Measurements from ENCODE around the gene CS.

The CS gene

GRCh38 chr12:56244494-56244893 lies 55.6 kb downstream of the CS start:
- H3K4me2 ChIP-seq (ENCODE audit: low read length) = no peak overlapping the region
- H3K4me3 ChIP-seq (ENCODE audit: low read length) = no peak overlapping the region
- no peak for TF ChIP-seq CTCF (IDR thresholded peaks at IDR 0.05; ENCODE audit: low read depth, low read length)
- TF ChIP-seq EZH2phosphoT487 (IDR thresholded peaks at IDR 0.05; ENCODE audit: low read depth) = no peak
- H2AFZ ChIP-seq (ENCODE audit: low read depth, low read length) = no peak overlapping the region
- H3K9me3 ChIP-seq (ENCODE audit: insufficient read depth, low read length) = no peaks in the 10 kb centered on the region
- no peak overlapping the region for H3K27ac ChIP-seq (ENCODE audit: low read length)
- H3K79me2 ChIP-seq (ENCODE audit: low read length) = no peaks in the 10 kb centered on the region
- no peaks in the 10 kb centered on the region for H3K27me3 ChIP-seq (ENCODE audit: low read depth, low read length)
- H3K9ac ChIP-seq (ENCODE audit: low read length) = no peak overlapping the region
- no peaks in the 10 kb centered on the region for H3K4me1 ChIP-seq (ENCODE audit: low read length)
- H3K36me3 ChIP-seq (replicated peaks; ENCODE audit: low read depth, low read length) = peaks cover 52% of the 10 kb centered on the region
- no peaks in the 10 kb centered on the region for H4K20me1 ChIP-seq (ENCODE audit: insufficient read depth, low read length)

- no peaks in the 10 kb centered on the region for H3K27me3 ChIP-seq (ENCODE audit: low read depth, low read length)
- H3K4me3 ChIP-seq (ENCODE audit: low read length) = no peak overlapping the region
- no peak overlapping the region for H2AFZ ChIP-seq (ENCODE audit: low read depth, low read length)
- H3K4me1 ChIP-seq (ENCODE audit: low read length) = no peaks in the 10 kb centered on the region
- TF ChIP-seq EZH2phosphoT487 (IDR thresholded peaks at IDR 0.05; ENCODE audit: low read depth) (no peak), CTCF (IDR thresholded peaks at IDR 0.05; ENCODE audit: low read depth, low read length) (no peak)
- H3K79me2 ChIP-seq (ENCODE audit: low read length) = no peaks in the 10 kb centered on the region
- H3K4me2 ChIP-seq (ENCODE audit: low read length) = no peak overlapping the region
- H3K27ac ChIP-seq (ENCODE audit: low read length) = no peak overlapping the region
- no peaks in the 10 kb centered on the region for H4K20me1 ChIP-seq (ENCODE audit: insufficient read depth, low read length)
- peaks cover 49% of the 10 kb centered on the region for H3K36me3 ChIP-seq (replicated peaks; ENCODE audit: low read depth, low read length)
- no peaks in the 10 kb centered on the region for H3K9me3 ChIP-seq (ENCODE audit: insufficient read depth, low read length)
- H3K9ac ChIP-seq (ENCODE audit: low read length) = no peak overlapping the region
Measured at GRCh38 chr12:56243731-56244181, 56.4 kb downstream of the CS start.

GRCh38 chr12:56242986-56243385 lies 57.1 kb downstream of the CS start:
- no peak overlapping the region for H3K9ac ChIP-seq (ENCODE audit: low read length)
- TF ChIP-seq EZH2phosphoT487 (IDR thresholded peaks at IDR 0.05; ENCODE audit: low read depth) (no peak), CTCF (IDR thresholded peaks at IDR 0.05; ENCODE audit: low read depth, low read length) (no peak)
- H3K9me3 ChIP-seq (ENCODE audit: insufficient read depth, low read length) = no peaks in the 10 kb centered on the region
- H3K4me1 ChIP-seq (ENCODE audit: low read length) = no peaks in the 10 kb centered on the region
- H3K27ac ChIP-seq (ENCODE audit: low read length) = no peak overlapping the region
- no peak overlapping the region for H3K4me2 ChIP-seq (ENCODE audit: low read length)
- H2AFZ ChIP-seq (ENCODE audit: low read depth, low read length) = no peak overlapping the region
- H3K4me3 ChIP-seq (ENCODE audit: low read length) = no peak overlapping the region
- no peaks in the 10 kb centered on the region for H3K79me2 ChIP-seq (ENCODE audit: low read length)
- H4K20me1 ChIP-seq (ENCODE audit: insufficient read depth, low read length) = no peaks in the 10 kb centered on the region
- H3K36me3 ChIP-seq (replicated peaks; ENCODE audit: low read depth, low read length) = peaks cover 42% of the 10 kb centered on the region
- no peaks in the 10 kb centered on the region for H3K27me3 ChIP-seq (ENCODE audit: low read depth, low read length)

GRCh38 chr12:56241424-56242303 lies 58.5 kb downstream of the CS start:
- H3K79me2 ChIP-seq (ENCODE audit: low read length) = no peaks in the 10 kb centered on the region
- H3K9me3 ChIP-seq (ENCODE audit: insufficient read depth, low read length) = no peaks in the 10 kb centered on the region
- H3K9ac ChIP-seq (ENCODE audit: low read length) = no peak overlapping the region
- no peaks in the 10 kb centered on the region for H4K20me1 ChIP-seq (ENCODE audit: insufficient read depth, low read length)
- H3K36me3 ChIP-seq (replicated peaks; ENCODE audit: low read depth, low read length) = peaks cover 36% of the 10 kb centered on the region
- no peak overlapping the region for H3K4me2 ChIP-seq (ENCODE audit: low read length)
- no peaks in the 10 kb centered on the region for H3K4me1 ChIP-seq (ENCODE audit: low read length)
- H3K27me3 ChIP-seq (ENCODE audit: low read depth, low read length) = no peaks in the 10 kb centered on the region
- H3K27ac ChIP-seq (ENCODE audit: low read length) = no peak overlapping the region
- no peak overlapping the region for H2AFZ ChIP-seq (ENCODE audit: low read depth, low read length)
- no peak overlapping the region for H3K4me3 ChIP-seq (ENCODE audit: low read length)
- TF ChIP-seq CTCF (IDR thresholded peaks at IDR 0.05; ENCODE audit: low read depth, low read length) (no peak), EZH2phosphoT487 (IDR thresholded peaks at IDR 0.05; ENCODE audit: low read depth) (no peak)

All from OCI-LY3 (cell line).